RKO (cell line): Measurements from ENCODE around the gene INPP5J.
A peak's percentile ranks its signal among the peaks of the same experiment; 100 is the strongest.
"Not testable (repeated sequence)": the region's sequence is repeated elsewhere in the genome, so short reads cannot be mapped to it uniquely, and the experiment has no call there.

ENCODE experiments used
- DNase-seq: peaks from one replicate; pipeline ENCODE4 v3.0.0-alpha.2; 2016; ENCODE audit warnings: low spot score

Gene INPP5J

DNA sequence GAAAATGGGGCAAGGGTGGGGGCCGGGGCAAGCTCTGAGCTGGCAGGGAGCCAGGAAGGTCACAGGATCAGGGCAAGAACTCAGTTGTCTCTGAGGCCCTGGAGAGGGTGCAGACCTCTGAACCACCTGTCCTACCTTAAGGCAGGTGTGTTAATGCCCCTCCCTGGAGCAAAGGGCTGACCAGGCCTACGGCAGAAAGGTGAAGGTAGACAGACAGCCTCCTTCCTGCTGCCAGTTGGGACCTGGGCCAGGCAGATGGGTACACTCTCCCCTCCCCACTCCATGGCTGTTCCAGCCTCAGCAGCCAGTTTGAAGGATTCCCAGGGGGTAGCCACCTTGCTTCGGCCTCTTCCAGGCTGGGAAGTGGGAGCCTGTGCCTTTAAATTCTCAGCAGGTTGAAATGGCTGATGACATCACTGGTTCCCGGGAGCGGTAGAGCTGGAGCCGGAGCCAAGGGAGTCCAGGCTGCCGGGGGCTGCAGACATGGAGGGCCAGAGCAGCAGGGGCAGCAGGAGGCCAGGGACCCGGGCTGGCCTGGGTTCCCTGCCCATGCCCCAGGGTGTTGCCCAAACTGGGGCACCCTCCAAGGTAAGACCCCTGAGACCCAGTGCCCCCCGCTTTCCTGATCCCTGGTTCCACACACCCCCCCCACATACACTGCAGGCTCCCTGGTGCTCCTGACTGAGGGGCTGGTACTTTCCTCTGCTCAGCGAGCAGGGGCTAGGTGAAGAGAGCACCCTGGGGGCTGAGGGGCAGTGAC, at the start of gene INPP5J:
INPP5J (plus strand) TSS at position 435 of the 760 bp plus-strand sequence; CDS start at position 484, 49 bp downstream.
- DNase-seq: peak; percentile 71

- DNase-seq: not testable (repeated sequence)
Measured at GRCh38 chr22:31073125-31073524, 49.6 kb upstream of the INPP5J start.

- DNase-seq: not testable (repeated sequence)
Measured at GRCh38 chr22:31073545-31074145, 49.1 kb upstream of the INPP5J start.

- no peak for DNase-seq
Measured at GRCh38 chr22:31075961-31076360, 46.8 kb upstream of the INPP5J start.

GRCh38 chr22:31077681-31078080, 45.1 kb upstream of the INPP5J start:
- DNase-seq: no peak

DNA sequence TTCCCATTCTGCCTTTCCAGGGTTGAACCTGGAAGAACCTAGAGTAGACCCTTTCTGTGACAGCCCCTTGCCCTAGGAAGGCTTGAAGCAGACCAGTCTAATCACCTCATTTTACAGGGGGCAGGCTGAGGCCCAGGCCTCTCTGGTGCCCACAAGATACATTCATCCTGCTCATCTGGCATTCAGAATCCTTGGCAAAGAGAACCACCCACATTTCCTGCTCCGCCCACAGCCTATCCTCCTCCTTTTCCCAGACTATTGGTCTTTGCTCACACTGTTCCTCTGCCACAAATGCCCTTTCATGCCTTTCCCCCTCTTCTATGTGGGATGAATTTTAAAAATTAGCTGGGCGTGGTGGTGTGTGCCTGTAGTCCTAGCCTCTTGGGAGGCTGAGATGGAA, 44.4 kb upstream of the INPP5J start:
- not testable (repeated sequence) for DNase-seq

GRCh38 chr22:31079095-31079642, 43.6 kb upstream of the INPP5J start:
- no peak for DNase-seq

- DNase-seq: no peak
Measured at GRCh38 chr22:31080164-31080847, 42.5 kb upstream of the INPP5J start.

DNA sequence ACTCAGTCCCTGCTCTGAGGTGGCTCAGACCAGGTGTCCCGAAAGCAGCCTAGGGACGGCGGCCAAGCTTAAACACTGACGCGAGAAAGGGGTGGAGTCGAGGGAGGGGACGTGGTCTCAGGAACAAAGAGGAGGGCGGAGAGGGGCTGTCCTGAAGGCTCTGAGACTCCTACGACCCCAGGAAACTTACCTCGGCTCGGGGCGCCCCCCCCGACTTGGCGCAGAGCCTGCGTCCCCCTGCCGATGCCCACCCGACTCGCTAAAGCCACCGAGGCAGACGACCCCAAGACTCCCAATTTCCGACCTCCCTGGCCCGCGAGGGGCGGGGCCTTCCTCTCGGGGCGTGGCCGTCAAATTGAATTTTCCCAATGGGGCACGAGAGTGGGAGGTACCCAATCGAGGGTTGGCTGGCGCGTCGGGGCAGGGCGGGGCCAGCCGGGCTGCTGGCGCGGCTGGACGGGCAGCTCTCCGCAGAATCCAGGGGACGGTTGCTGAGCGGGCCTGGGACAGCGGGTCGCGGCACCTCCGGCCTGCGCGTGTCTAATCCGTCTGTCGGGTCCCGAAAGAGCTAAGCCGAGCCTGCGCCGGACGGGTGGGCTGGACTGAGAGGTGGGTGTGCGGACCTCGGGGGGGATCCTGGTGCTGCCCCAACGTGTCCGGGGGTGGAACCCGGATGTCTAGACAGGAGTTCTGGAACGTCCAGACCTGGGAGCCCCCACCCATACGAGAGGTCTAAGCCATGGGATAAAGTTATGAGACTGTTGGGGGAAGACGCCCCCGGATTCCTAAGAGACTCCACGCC, 41.7 kb upstream of the INPP5J start, which contains the start of gene SMTN:
SMTN (plus strand) TSS at position 471 of the 802 bp plus-strand sequence. CDS start 1,941 bp downstream, outside the sequence.
- DNase-seq: peak; percentile 92

DNA sequence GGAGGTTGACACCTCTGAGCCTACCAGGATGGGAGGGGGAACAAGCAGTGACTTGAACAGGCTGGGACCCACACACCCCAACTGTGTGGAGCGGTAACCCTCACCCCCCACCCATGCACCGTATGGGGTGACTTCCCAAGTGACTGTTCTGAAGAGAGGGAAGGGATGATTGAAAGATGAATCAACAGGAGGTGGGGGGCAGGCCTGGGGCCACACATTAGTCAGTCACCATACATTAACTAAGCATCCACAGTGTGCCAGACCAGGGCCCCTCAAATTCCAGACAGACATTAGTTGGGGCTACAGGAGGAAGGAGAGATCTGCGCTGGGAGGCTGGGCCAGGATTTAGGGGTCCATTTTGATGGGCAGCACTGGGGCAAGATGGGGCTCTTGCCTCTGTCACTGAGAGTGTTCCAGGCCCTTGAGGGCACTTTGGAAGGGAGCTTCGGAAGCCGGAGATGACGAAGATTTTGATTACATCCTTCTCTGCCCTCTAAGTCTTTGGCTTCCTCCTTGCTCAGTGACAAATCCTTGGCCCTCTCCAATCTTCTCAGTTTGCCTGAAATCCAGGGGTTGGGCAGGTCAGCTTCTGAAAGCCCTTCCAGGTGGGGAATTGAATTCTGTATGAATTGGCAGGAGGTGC, 40.7 kb upstream of the INPP5J start:
- DNase-seq: peak; percentile 97

- DNase-seq: peak; percentile 86
Measured at GRCh38 chr22:31082606-31083376, 40.0 kb upstream of the INPP5J start.

DNA sequence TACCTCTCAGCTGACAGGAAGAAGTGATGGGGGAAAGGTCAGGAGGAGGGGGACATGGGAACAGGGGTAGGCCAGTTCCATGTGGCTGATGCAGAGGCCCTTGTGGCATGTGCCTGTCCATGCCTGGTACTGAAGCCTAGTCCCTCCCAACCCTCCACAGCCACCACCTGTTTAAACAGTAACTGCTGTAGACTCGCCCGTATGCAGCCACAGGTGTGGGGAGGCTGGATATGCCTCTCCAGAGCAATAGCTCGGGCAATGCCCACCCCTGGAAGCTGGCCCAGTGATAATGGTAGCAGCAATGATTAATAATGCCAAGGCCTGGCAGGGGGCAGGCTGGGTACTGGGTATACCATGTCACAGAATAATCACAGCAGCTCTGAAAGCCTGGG, 39.4 kb upstream of the INPP5J start:
- no peak for DNase-seq

- no peak for DNase-seq
Measured at GRCh38 chr22:31083923-31084810, 38.6 kb upstream of the INPP5J start.

DNA sequence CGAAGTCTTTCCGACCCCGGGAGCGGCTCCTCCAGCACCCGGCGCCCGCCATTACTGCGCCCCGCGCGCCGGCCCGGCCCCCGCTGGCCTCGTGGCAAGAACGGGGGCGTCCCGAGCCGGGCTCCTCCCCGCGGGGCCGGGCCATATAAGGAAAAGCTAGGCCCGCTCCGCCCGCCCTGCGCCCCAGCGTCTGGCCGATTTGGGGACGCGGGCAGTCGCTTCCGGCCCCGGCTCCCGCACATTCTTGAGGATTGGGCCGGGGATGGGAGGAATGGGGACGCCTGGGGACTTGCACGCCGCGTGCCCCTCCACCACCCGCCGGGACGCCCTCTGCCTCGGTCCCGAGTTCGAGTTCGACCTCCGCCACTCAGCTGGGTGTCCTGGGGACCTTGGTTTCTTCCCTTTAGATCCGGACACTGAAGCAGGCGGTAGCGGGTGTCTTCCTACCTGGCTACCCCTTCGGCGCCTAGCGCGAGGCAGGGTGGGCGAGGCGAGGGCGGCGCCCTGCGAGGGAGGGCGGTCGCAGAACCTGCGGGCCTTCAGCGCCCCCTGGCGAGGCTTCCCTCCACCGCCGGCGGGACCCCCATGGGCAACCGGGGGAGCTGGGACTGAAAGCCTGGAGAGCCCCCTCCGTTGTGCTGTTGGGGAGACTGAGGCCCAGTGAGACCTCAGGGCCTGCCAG, 37.8 kb upstream of the INPP5J start:
- peak; percentile 87 for DNase-seq

DNA sequence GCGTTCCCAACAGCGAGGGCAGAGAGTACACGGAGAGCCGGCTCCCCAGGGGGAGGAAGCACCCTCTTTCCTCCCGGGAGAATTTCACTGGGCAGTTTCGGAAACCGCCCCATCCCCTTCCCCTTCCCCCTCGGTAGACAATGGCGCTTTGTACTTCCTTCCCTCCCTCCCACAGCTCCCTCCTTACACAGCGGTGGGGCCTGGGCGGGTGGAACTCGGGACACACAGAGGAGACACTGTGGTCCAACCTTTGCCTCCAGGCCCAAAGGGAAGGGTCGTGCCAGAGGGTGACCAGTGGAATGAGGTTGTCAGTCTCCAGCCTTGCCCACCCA, 37.3 kb upstream of the INPP5J start:
- DNase-seq: no peak

DNA sequence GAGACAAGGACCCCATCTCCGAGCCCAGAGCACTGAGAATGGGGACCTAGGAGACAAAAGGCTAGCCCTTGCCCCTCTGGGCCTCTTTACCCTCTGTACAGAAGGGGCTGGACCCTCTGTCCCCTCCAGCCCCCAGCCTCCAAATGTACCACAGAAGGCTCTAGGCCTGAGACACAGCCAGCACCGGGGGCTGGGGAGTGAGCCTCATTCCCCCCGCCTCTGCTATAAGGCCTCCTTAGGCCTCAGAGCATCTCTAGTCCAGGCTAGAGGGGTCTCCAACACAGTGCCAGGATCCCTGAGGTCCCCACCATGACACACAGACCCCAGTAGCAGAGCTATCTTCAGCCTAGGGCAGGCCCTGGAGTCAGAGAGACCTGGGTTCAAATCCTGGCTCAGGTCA, 36.8 kb upstream of the INPP5J start:
- DNase-seq: no peak

DNA sequence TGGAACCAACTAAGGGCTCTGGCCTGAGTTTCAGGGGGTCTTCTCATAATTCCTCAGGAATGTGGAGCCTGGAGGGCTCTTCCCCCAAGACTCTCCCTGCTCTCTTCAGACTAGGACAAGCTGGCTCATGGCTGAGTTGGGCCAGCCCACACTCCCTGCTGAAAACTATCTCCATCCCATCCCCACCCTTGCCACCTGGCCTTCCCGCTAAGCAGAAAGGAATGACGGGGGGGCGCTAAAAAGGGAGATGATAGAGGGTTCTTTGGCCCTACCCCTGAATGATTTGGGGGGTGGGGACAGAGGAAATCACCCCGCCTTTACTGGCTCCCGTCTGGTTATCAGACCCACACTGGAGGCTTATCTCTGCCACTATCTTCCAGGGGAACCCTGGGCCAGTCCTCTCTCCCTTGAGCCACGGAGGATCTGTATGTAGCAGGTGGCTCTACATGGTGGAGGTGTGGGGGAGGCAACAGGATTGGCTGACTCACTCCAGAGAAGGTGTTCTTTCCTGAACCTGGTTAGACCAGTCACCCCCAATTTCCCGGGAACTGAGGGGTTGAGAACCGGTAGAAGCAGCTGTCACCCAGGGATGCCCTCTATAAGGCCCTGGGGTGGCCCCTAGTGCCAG, 35.9 kb upstream of the INPP5J start:
- DNase-seq: no peak

GRCh38 chr22:31087744-31088215, 35.0 kb upstream of the INPP5J start:
- DNase-seq: no peak
